Endothelial cell of umbilical vein (primary cell): Measurements from ENCODE around the gene SRRM5.

ENCODE experiments used
- CTCF ChIP-seq, 2 donors: IDR thresholded peaks; 1 replicate in 1 of 2; 2 replicates in 1 of 2; pipeline ENCODE4 v1.5.1; 2011; ENCODE audit warnings: low read length in 2 of 2, mild to moderate bottlenecking in 2 of 2, moderate library complexity in 2 of 2, control low read depth in 1 of 2, inconsistent platforms in 1 of 2, low read depth in 1 of 2; ENCODE audit not compliant: insufficient read depth in 1 of 2; ENCODE audit errors: extremely low read depth in 1 of 2
- EZH2 ChIP-seq: IDR thresholded peaks from 2 replicates; pipeline ENCODE4 v1.6.1; 2012; ENCODE audit warnings: borderline replicate concordance, low read depth, mild to moderate bottlenecking, moderate library complexity, low read length, inconsistent platforms; ENCODE audit not compliant: severe bottlenecking
- FOS ChIP-seq: IDR thresholded peaks from 2 replicates; pipeline ENCODE4 v1.6.1; 2011; ENCODE audit warnings: mild to moderate bottlenecking, low read length, moderate library complexity, borderline replicate concordance; ENCODE audit not compliant: insufficient read depth
- MAX ChIP-seq: IDR thresholded peaks from 2 replicates; pipeline ENCODE4 v1.6.1; 2011; ENCODE audit not compliant: insufficient read depth, insufficient read length
- MYC ChIP-seq: IDR thresholded peaks from one replicate; pipeline ENCODE4 v1.6.1; 2011; ENCODE audit warnings: mild to moderate bottlenecking, low read depth, low read length
- POLR2A ChIP-seq: IDR thresholded peaks from 2 replicates; pipeline ENCODE4 v1.6.1; 2012; ENCODE audit warnings: low read depth, mild to moderate bottlenecking, control low read depth, low read length
- POLR2AphosphoS5 ChIP-seq: IDR thresholded peaks from 2 replicates; pipeline ENCODE4 v1.6.1; 2012; ENCODE audit warnings: low read depth, mild to moderate bottlenecking, control low read depth, low read length, moderate library complexity; ENCODE audit not compliant: insufficient read depth

- TF ChIP-seq CTCF (IDR thresholded peaks at IDR 0.05; ENCODE audit: extremely low read depth in 1 of 2, insufficient read depth in 1 of 2, low read depth in 1 of 2, low read length in 2 of 2) (no peak), EZH2 (no peak), FOS (no peak), POLR2A (no peak), MYC (no peak), MAX (no peak), POLR2AphosphoS5 (no peak)
Measured at GRCh38 chr19:43564800-43565199, 47.1 kb upstream of the SRRM5 start.
